ENCODE measurements around the gene KRT31. TPM values are rescaled to one million over a fixed set of nuclear protein-coding genes. Genes with fewer than 3 reads are reported as not detected.

The KRT31 gene
- total RNA-seq, 1 experiment from 2014 or later: not detected

Other genes with a start within 250 kb of the KRT31 start
- gene KRTAP4-5, start 247.8 kb downstream of the KRT31 start, total RNA-seq (2014; rRNA removed; shearing (Covaris generic)): not detected in 2 replicates
- not detected in 2 replicates for gene KRTAP4-4, start 236.9 kb downstream of the KRT31 start, total RNA-seq (2014; rRNA removed; shearing (Covaris generic))
- not detected in 2 replicates for gene KRTAP4-3, start 229.4 kb downstream of the KRT31 start, total RNA-seq (2014; rRNA removed; shearing (Covaris generic))
- not detected in 2 replicates for gene KRTAP4-2, start 219.4 kb downstream of the KRT31 start, total RNA-seq (2014; rRNA removed; shearing (Covaris generic))
- gene KRTAP4-1, start 212.7 kb downstream of the KRT31 start, total RNA-seq (2014; rRNA removed; shearing (Covaris generic)): not detected in 2 replicates
- gene KRTAP9-1, start 207.7 kb downstream of the KRT31 start, total RNA-seq (2014; rRNA removed; shearing (Covaris generic)): not detected in 2 replicates
- gene KRTAP9-2, start 171.0 kb downstream of the KRT31 start, total RNA-seq (2014; rRNA removed; shearing (Covaris generic)): not detected in 2 replicates
- not detected in 2 replicates for gene KRTAP9-3, start 165.2 kb downstream of the KRT31 start, total RNA-seq (2014; rRNA removed; shearing (Covaris generic))
- gene KRTAP9-8, start 159.6 kb downstream of the KRT31 start, total RNA-seq (2014; rRNA removed; shearing (Covaris generic)): not detected in 2 replicates
- gene KRTAP9-4, start 147.9 kb downstream of the KRT31 start, total RNA-seq (2014; rRNA removed; shearing (Covaris generic)): not detected in 2 replicates
- gene KRTAP9-9, start 142.2 kb downstream of the KRT31 start, total RNA-seq (2014; rRNA removed; shearing (Covaris generic)): not detected in 2 replicates
- not detected in 2 replicates for gene KRTAP9-6, start 132.2 kb downstream of the KRT31 start, total RNA-seq (2014; rRNA removed; shearing (Covaris generic))
- not detected in 2 replicates for gene KRTAP9-7, start 121.9 kb downstream of the KRT31 start, total RNA-seq (2014; rRNA removed; shearing (Covaris generic))
- gene KRTAP29-1, start 94.8 kb downstream of the KRT31 start, total RNA-seq (2014; rRNA removed; shearing (Covaris generic)): not detected in 2 replicates
- not detected in 2 replicates for gene KRTAP16-1, start 88.3 kb downstream of the KRT31 start, total RNA-seq (2014; rRNA removed; shearing (Covaris generic))
- not detected in 2 replicates for gene KRTAP17-1, start 81.9 kb downstream of the KRT31 start, total RNA-seq (2014; rRNA removed; shearing (Covaris generic))
- not detected in 2 replicates for gene KRT33A, start 46.8 kb downstream of the KRT31 start, total RNA-seq (2014; rRNA removed; shearing (Covaris generic))
- gene KRT33B, start 27.8 kb downstream of the KRT31 start, total RNA-seq (2014; rRNA removed; shearing (Covaris generic)): not detected in 2 replicates
- 0.12 and 0.21 TPM in 2 replicates for gene KRT34, start 15.3 kb downstream of the KRT31 start, total RNA-seq (2014; rRNA removed; shearing (Covaris generic))
- not detected in 2 replicates for gene KRT37, start 27.0 kb upstream of the KRT31 start, total RNA-seq (2014; rRNA removed; shearing (Covaris generic))
- not detected in 2 replicates for gene KRT38, start 43.4 kb upstream of the KRT31 start, total RNA-seq (2014; rRNA removed; shearing (Covaris generic))
- not detected in 2 replicates for gene KRT32, start 69.8 kb upstream of the KRT31 start, total RNA-seq (2014; rRNA removed; shearing (Covaris generic))
- gene KRT35, start 83.5 kb upstream of the KRT31 start, total RNA-seq (2014; rRNA removed; shearing (Covaris generic)): not detected in 2 replicates
- not detected in 2 replicates for gene KRT36, start 92.3 kb upstream of the KRT31 start, total RNA-seq (2014; rRNA removed; shearing (Covaris generic))
- not detected in 2 replicates for gene KRT13, start 108.0 kb upstream of the KRT31 start, total RNA-seq (2014; rRNA removed; shearing (Covaris generic))
- gene KRT15, start 121.3 kb upstream of the KRT31 start, total RNA-seq (2014; rRNA removed; shearing (Covaris generic)): 0.35 and 1.5 TPM in 2 replicates
- 0.17 TPM in 1 of 2 replicates, not detected in the other for gene KRT19, start 130.7 kb upstream of the KRT31 start, total RNA-seq (2014; rRNA removed; shearing (Covaris generic))
- gene KRT9, start 174.5 kb upstream of the KRT31 start, total RNA-seq (2014; rRNA removed; shearing (Covaris generic)): not detected in 2 replicates
- not detected in 2 replicates for gene KRT14, start 189.3 kb upstream of the KRT31 start, total RNA-seq (2014; rRNA removed; shearing (Covaris generic))
- 2.5 and 3.2 TPM in 2 replicates for gene KRT16, start 215.2 kb upstream of the KRT31 start, total RNA-seq (2014; rRNA removed; shearing (Covaris generic))
- gene KRT17, start 227.0 kb upstream of the KRT31 start, total RNA-seq (2014; rRNA removed; shearing (Covaris generic)): 81.4 and 83.8 TPM in 2 replicates